HG03060 (cell line): ENCODE data around the gene MUC6.

Experiments used
- ATAC-seq: cut with Tn5 transposase; IDR thresholded peaks from one replicate; pipeline ENCODE4 v1.9.1; 2021; ENCODE audit warnings: low read depth, moderate number of reproducible peaks; ENCODE audit not compliant: unreplicated experiment

MUC6 gene

DNA sequence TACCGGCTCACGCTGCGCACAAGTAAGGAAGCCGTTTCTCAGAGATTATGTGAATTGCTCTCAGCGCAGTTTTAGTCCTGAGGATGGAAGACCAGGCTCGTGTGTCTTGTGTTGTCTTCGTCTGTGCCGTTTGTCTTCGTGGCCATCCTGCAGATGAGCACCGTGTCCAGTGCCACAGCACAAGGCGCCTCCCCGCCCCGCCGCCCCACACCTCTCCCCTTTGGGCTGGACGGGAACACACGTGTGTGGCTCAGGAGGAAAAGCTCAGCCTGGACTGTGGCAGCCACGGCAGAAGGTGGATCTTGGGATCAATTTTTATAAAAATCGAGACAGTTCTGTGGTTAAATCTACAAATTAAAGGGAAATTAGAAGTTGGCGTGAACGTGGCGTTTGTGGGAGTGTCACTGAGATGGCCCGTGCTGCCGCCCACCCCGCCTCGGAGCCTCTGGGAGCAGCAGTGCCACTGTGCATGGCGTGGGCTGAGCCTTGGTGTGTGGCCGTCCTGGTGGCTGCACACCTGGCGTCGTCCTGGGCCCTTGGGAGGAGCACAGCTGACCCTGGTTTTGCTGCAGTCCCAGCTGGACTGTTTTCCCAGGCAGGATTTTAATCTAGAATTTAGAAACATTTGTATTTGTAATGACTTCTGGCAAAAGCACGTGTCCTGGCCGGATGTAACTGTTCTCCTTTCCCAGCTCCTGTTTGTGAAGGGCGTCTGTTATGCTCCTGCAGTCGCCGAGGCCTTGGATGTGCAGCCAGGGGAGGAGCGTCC, 25.8 kb downstream of the MUC6 start:
- no peak for ATAC-seq

DNA sequence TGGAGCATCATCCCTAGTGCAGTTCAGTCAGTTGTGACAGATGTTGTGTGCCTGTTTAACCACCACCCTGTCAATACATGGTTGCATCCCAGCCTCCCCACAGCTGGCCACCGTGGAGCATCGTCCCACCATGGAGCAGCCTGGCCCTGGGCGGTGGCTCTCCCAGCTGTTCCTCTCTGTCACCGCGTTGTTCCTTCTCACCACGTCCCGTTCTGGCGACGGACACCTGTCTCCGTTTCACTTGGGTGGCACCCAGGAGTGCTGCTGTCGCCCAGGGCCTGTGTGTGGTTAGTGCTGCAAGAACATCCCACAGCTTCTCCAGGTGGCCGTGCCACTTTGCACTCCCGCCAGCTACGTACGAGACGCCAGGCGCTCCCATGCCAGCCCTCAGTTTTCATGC, 26.5 kb downstream of the MUC6 start:
- no peak for ATAC-seq

DNA sequence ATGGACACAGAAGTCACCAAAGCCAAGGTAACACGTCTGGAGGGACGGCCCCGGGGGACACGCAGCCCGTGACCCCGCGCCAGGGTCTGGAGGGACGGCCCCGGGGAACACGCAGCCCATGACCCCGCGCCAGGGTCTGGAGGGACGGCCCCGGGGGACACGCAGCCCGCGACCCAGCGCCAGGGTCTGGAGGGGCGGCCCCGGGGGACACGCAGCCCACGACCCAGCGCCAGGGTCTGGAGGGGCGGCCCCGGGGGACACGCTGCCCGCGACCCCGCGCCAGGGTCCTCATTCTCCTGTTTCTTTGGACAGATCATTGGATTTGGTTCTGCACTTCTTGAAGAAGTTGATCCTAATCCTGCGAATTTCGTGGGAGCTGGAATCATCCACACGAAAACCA, 27.1 kb downstream of the MUC6 start:
- no peak for ATAC-seq

DNA sequence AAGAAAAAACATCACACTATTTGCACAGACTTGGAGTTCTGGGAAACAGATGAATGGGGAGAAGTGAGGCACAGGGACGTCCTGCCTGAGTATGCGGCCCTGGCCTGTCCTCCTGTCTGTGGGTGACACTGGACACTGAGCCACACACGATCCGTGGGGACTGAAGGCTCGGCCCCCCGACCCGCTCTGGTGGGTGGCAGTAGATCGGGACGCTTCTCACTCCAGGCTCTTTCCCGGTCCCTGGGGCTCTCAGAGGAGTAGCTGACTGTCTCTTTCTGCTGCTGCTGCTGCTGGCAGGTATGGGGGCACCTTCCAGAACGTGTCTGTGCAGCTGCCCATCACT, 27.7 kb downstream of the MUC6 start:
- ATAC-seq = no peak

DNA sequence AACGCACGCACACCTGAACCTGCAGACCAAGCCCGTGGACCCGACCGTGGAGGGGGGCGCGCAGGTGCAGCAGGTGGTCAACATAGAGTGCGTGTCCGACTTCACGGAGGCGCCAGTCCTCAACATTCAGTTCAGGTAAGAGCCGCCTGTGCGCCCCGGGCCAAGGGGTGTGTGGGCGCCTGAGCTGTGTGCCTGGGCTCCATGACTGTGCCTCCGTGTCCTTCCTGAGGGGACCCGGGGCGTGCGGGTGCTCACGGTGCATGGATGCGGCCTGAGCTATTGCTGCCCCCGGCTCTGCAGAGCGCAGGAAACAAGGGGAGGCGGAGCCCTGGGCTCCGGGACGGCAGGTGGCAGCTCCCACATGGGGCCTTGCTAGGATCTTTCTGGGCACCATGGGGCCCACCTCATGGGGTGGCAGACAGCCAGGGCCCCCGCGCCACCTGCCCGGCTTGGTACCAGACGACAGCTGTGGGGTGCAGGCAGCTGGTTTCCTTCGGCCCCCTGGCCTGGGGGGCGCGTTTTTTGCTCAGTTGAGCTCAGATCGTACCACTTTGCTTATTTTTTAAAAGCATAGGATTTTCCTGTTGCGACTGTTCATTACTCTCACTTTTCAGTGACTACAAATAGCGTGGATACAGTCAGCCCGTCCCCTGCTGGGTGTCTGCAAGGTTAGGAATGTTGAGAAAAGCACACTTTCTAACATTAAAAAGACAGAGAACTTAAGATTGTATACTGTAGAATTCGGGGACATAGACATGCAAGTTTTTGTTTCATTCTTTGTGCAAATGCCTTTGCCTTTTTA, 28.3 kb downstream of the MUC6 start:
- ATAC-seq = no peak

DNA sequence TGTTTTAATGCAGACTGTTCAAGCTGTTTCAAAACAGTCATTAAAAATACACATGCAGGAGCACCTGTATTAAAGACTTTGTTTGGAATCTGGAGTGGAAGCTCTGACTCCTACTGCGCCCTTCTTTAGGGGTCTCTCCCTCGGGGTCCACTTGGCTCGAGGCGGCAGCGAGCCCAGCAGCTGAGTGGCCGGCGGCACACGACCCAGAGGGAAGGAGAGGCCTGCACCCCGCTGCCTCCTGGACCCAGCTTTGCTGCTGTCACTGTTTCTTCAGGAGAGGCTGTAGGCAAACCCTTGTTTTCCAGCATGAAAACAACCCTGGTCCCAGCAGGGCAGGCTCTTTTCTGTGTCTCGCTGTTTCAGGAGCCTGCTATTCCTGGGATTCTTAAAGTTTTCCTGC, 29.2 kb downstream of the MUC6 start:
- ATAC-seq = no peak

DNA sequence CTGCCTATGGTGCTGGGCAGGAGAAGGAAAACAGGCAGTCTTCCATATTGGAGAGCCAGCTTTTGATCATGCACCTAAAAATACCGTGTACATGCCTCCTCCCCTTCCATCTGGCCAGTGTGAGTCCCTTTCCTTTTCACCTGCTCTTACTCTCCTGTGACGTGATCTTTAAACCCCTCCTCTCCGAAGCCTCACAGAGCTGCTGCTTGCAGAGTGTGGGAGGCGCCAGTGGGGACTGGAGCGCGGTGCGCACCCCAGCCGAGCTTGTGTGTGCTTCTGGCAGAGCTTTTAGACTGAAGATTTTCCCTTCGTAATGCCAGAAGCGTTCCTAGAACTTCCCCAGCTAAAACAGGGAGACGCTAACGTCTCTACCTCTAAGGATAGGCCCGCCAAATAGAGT, 29.8 kb downstream of the MUC6 start:
- ATAC-seq = no peak

DNA sequence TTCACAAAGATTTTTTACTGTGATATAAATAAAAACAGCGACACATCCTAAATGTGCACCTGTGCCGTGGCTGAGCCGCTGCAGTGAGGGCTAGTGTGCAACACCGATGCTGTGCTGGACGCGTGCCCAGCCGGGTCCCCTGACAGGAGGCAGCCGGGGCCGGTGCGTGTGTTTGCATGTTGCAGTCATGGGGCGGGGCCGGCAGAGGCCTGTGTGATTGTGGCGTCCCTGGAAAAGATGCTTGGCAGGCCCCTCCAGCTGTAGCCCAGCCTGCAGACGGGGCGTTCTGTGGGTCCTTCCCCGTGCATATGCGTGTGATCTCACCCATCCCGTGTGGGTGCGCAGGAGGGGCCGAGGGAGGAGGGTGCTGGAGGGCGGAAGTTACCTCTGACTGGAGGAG, 30.6 kb downstream of the MUC6 start:
- ATAC-seq = no peak

DNA sequence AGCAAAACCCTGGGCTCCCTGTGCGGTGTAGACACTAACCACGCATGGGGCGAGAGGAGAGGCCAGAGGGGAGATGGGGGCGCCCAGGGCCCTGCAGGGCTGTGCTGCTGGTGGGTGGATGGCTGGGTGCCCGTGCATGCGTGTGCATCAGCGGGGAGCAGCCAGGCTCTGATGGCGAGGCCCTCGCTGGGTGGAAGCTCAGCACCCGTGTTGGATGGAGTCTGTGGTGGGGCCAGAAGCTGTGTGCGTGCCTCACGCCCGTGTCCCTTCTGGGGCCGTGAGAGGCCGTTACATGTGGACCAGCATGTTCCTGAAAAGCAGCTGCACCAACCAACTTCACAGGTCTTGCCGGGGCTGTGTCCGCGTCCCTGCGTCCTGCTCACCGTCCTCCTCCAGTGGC, 33.4 kb downstream of the MUC6 start:
- no peak for ATAC-seq

DNA sequence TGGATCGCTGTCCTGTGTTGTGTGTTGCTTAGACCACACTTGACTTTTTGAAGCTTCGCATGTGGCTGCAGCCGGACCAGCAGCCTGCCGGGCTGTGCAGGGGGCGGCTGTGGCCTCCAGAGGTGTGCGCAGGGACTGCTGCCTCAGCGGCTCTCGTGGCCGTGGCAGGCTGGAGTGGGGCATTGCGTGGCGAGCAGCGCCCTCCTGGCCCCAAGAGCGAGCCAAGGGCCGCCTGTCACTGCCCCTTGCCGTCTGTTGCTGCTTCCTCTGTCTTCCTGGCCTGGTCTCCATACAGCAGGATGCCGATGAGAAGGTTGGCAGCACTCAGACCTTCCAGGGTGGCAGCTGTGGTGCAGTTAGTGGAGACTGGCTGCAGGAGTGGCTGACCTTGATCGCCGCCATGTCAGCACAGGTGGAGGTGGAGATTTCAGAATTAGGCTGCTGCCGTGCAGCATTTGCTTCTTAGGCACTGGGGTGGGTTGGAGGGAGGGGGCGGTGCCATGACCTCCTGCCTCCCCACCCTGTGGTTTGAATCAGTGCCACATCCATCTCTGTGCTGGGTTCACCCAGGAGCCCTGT, 34.0 kb downstream of the MUC6 start:
- no peak for ATAC-seq

DNA sequence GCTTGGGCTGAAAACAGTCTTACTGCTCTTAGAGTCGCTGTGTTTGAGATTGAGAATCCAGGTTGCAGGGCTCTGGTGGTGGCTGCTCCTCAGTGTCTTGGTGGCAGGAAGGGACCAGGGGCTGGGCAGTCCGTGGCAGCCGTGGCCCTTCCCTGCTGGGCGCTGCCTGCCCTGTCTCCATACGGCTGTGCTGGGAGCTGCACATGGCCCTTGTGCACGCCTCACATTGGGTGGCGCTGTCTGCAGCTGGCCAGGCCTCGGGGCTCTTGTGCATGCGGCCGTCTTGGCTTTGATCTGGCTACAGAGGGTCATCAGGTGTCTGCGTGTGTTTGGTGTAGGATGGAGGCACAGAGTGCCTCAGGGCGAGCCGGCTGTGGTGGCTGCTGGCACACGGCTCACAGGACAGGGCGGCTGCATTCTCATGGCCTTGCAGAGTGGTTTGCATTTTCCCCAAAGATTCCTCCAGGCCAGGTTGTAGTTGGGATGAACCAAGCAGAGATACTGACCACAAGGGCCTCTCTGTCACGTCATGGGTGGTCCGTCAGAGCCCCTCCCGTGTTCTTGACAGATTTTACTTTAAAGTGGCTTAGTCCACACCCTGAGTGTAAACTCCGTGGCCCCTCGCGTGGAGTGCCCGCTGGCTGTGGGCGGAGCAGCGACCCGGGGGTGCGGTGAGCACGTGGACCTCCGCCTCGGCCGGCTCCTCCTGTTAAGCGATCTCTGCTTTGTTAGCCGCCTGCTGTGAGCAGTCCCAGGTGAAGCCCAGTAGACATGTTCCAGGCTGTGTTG, 34.7 kb downstream of the MUC6 start:
- no peak for ATAC-seq

DNA sequence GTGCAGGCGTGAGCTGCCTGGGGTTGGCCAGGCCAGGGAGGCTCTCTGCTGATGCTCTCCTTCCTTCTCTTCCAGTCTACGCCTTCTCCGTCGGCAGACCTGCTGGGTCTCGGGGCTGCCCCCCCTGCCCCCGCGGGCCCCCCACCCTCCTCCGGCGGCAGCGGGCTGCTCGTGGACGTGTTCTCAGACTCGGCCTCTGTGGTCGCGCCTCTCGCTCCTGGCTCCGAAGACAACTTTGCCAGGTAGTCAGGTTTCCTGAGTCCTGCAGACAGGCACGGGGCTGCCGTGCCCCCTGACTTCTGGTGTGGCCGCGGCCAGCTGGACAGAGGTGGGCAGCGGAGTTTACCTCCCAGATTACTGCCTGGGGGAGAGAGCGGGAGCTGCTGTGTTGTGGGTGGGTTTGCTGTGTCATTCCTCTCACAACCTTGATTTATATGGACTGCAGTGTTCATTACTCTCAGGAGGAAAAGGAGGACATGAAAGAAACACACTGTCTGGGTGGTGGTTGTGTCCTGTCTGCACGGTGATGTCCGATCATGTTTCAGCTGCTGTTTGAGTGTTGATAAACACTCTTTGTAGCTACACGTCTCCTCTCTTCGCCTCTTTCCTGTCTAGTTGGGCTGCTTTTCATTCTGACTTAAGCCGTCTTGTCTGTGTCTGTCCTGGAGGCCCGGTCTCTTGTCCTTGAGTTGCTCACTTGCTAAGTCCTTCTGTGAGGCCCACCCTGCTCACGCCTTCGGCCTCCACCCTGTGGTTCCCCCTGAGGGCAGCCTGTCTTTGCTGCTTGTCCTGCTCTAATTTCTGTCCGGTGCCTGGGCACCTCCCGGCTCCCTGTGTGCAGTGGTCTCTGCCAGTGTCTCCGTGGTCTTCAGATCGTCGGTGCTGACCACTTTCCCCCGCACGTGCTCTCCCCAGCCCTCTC, 35.9 kb downstream of the MUC6 start:
- no peak for ATAC-seq

DNA sequence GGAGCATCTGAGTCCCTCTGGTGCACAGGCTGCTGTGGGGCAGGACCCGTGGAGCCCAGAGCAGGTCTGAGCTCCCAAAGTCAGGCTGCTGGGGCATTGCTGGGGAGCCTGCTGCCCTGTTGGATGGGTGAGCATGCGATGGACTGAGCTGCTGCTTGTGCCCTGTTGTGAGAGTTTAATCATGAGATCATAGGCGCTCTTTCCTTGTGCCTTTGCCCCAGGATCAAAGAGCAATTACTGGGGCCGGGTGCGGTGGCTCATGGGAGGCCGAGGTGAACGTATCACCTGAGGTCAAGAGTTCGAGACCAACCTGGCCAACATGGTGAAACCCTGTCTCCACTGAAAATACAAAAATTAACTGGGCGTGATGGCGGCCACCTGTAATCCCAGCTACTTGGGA, 37.5 kb downstream of the MUC6 start:
- ATAC-seq = no peak

DNA sequence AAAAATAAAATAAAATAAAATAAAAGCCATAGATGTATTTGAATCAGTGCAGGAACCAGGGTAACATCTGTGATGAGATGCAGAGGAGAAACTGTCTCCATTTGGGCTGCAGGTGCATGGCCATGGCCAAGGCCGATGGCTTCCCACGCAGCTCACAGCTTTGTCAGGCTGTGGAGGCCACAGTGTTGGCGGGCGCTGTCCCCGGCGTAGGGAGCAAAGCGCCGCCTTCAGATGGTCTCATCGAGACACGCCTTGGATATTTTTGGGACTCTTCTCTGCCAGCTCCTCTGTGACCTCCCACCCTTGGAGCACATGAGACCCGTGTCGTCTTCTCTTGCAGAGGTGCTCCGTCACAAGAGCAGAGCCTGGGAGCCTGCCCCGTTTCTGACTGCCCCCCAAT, 38.6 kb downstream of the MUC6 start:
- no peak for ATAC-seq

DNA sequence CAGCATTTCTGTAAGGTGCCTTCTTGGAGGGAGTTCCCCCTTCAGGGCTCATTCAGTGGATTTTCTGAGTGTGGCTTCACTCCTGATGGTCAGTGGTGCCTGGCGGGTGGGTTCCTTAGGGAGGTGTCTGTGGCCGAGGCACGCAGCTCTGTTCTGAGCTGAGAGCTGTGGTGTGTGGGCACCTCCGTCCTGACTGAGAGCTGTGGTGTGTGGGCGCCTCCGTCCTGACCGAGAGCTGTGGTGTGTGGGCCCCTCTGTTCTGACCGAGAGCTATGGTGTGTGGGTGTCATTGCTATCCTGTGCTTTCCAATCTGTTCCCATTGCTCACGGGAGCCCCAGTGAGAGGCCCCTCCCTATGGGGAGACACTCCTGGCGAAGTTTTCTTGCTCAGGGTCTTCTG, 39.8 kb downstream of the MUC6 start:
- no peak for ATAC-seq

DNA sequence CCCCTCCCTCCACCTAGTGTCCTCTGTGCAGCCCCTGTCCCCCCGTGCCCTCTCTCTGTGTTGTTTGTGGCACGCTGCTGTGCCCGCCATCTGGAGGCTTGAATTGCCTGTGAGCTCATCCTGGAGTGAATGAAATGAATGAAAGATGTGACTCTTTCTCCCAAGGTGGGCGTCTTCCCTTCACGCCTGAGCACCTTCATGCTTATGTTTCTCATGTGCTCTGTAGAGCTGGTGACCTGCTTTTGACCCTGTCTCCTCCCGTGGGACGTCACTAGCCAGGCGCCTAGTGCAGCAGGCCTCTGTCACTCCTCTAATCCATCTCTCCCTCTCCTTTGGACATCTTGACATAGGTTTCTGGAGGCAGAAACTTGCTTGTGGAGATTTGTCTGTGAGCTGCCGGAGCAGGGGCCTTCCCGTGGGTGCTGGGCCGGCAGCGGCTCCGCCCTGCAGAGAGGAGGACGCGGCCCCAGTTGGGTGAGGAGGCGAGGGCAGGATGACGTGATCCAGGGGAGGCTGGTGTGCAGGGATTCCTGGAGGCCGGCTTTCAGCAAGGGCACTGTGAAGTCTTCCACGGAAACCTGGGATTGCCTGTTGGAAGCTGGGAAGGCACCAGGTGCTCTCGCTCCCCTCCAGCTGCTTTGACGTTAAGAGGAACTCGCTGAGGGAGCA, 40.6 kb downstream of the MUC6 start:
- no peak for ATAC-seq

DNA sequence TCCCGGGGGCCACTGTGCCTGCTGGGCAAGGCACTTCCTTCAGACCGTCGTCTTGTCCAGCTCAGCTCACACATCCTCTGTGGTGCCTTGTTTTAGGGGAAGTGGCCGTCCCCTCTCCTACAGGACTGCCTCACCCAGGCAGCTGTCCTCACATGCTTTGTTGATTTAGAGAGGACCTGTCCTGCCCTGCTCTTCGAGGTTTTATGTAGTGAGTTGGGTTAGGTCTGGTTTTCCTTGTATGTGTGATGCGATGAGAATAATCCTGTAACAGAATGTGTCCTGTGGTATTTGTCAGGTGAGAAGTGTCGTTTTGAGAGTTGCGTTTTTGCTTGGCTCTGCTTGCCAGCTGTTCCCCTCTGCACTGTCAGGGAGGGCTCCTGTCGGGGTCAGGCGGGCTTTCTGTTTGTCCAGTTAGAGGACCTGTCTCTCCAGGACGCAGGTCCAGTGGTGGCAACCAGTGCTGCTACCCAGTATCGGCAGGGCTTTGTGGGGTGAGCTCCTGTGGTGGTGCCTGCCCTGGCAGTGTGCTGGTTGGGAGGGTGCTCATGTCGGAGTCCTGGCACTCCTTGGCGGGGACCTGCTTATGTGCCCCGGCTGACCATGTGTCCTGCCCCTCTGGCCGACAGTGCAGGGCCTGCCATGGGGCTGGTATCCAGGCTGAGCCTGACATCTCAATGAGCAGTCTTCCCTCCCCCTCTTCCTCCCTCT, 41.3 kb downstream of the MUC6 start:
- ATAC-seq = no peak

DNA sequence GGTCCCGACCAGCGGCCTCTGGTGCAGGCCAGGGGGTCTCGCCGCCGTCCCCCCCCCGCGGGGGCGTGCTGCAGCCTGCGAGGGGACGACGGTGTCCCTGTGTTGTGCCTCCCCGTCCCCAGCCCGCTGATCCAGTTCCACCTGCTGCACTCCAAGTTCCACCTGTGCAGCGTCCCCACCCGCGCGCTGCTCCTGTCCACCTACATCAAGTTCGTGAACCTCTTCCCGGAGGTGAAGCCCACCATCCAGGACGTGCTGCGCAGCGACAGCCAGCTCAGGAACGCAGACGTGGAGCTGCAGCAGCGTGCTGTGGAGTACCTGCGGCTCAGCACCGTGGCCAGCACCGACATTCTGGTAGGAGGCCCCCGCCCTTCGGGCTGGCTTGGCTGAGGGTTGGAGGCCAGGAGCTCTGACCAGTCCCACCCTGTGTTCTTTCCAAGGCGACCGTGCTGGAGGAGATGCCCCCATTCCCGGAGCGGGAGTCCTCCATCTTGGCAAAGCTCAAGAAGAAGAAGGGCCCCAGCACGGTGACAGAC, 42.8 kb downstream of the MUC6 start:
- no peak for ATAC-seq

DNA sequence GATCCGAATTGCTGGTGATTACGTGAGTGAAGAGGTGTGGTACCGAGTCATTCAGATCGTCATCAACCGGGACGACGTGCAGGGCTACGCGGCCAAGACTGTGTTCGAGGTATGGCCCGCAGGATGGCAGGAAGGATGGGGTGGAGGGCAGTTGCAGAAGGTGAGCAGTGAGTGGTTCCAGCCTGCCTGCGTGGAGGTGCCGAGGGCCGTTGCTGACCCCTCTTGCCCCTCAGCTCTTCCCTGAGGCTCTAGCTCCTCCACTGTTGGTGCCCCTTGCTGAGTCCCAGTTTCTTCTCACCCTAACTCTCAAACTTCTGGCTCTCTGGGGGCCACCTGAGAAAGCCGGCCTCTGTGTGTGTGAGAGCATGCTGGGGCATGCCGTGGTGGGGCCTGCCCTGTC, 43.9 kb downstream of the MUC6 start:
- ATAC-seq = no peak
